ENCODE measurements around the gene MACF1.
"Not testable (repeated sequence)": the region's sequence is repeated elsewhere in the genome, so short reads cannot be mapped to it uniquely, and the experiment has no call there.

Gene MACF1

GRCh38 chr1:39182804-39183203 lies 21.7 kb upstream of the MACF1 start:
- no peak for DNase-seq

- peak; percentile 76 for DNase-seq
These were observed 20.8 kb upstream of the MACF1 start for GRCh38 chr1:39183503-39184353.

- no peak for DNase-seq
These were observed 20.1 kb upstream of the MACF1 start for GRCh38 chr1:39184354-39184818.

- no peak for DNase-seq
These were observed 17.0 kb upstream of the MACF1 start for GRCh38 chr1:39187275-39188046.

- no peak for DNase-seq
These were observed 14.9 kb upstream of the MACF1 start for GRCh38 chr1:39189592-39190041.

GRCh38 chr1:39190096-39190495 lies 14.4 kb upstream of the MACF1 start:
- no peak for DNase-seq

GRCh38 chr1:39194398-39195051 lies 10.0 kb upstream of the MACF1 start:
- DNase-seq: no peak

- DNase-seq: no peak
These were observed 9.1 kb upstream of the MACF1 start for GRCh38 chr1:39195166-39196111.

GRCh38 chr1:39196244-39197215 lies 8.0 kb upstream of the MACF1 start:
- no peak for DNase-seq

- no peak for DNase-seq
These were observed 4.9 kb upstream of the MACF1 start for GRCh38 chr1:39199593-39199992.

GRCh38 chr1:39205102-39205780 lies 746 bp downstream of the MACF1 start:
- no peak for DNase-seq

- DNase-seq: no peak
These were observed 1.4 kb downstream of the MACF1 start for GRCh38 chr1:39205781-39206464.

GRCh38 chr1:39208360-39208759 lies 3.9 kb downstream of the MACF1 start:
- DNase-seq: not testable (repeated sequence)

- DNase-seq: no peak
These were observed 6.2 kb downstream of the MACF1 start for GRCh38 chr1:39210649-39211048.

GRCh38 chr1:39212499-39212898 lies 8.0 kb downstream of the MACF1 start:
- DNase-seq: no peak

GRCh38 chr1:39213511-39214002 lies 9.1 kb downstream of the MACF1 start:
- no peak for DNase-seq

- DNase-seq: no peak
These were observed 9.7 kb downstream of the MACF1 start for GRCh38 chr1:39214021-39214713.

GRCh38 chr1:39214714-39214997 lies 10.2 kb downstream of the MACF1 start:
- no peak for DNase-seq
